Neural progenitor cell (in vitro differentiated cells): Measurements from ENCODE around the gene OR13J1.

Experiments
- EZH2 ChIP-seq: fragments of 200-600 bp; sonication (generic); IDR thresholded peaks from 2 replicates; pipeline ENCODE4 v1.6.1; 2017; ENCODE audit warnings: antibody characterized with exemption, mild to moderate bottlenecking, moderate library complexity
- TF ChIP-seq, protein P1 (sequence below): fragments of 200-600 bp; sonication (generic); IDR thresholded peaks from 2 replicates; pipeline ENCODE4 v1.5.1; 2017; ENCODE audit warnings: antibody characterized with exemption, mild to moderate bottlenecking

DNA sequence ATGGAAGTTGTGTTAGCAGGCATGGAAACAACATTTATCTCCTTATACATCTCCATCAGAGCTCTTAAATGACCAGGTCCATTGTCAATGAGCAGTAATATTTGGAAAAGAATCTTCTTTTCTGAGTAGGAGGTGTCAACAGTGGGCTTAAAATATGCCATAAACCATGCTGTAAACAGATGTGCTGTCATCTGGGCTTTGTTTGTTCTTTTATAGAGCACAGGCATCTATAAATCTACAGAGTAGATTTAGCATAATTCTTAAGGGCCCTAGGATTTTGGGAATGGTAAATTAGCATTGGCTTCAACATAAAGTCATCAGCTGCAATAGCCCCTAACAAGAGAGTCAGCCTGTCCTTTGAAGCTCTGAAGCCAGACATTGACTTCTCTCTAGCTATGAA lies 28.1 kb upstream of the OR13J1 start:
- TF ChIP-seq, protein P1, sequence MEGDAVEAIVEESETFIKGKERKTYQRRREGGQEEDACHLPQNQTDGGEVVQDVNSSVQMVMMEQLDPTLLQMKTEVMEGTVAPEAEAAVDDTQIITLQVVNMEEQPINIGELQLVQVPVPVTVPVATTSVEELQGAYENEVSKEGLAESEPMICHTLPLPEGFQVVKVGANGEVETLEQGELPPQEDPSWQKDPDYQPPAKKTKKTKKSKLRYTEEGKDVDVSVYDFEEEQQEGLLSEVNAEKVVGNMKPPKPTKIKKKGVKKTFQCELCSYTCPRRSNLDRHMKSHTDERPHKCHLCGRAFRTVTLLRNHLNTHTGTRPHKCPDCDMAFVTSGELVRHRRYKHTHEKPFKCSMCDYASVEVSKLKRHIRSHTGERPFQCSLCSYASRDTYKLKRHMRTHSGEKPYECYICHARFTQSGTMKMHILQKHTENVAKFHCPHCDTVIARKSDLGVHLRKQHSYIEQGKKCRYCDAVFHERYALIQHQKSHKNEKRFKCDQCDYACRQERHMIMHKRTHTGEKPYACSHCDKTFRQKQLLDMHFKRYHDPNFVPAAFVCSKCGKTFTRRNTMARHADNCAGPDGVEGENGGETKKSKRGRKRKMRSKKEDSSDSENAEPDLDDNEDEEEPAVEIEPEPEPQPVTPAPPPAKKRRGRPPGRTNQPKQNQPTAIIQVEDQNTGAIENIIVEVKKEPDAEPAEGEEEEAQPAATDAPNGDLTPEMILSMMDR = no peak
- no peak for TF ChIP-seq EZH2
